ENCODE results near the gene RHOC. TPM values are rescaled to one million over a fixed set of nuclear protein-coding genes. Genes with fewer than 3 reads are reported as not detected.
"Not testable (repeated sequence)": the region's sequence is repeated elsewhere in the genome, so short reads cannot be mapped to it uniquely, and the experiment has no call there.

Gene RHOC
- total RNA-seq, 2 experiments from 2014 or later, result 34.2 to 34.7 TPM

DNA sequence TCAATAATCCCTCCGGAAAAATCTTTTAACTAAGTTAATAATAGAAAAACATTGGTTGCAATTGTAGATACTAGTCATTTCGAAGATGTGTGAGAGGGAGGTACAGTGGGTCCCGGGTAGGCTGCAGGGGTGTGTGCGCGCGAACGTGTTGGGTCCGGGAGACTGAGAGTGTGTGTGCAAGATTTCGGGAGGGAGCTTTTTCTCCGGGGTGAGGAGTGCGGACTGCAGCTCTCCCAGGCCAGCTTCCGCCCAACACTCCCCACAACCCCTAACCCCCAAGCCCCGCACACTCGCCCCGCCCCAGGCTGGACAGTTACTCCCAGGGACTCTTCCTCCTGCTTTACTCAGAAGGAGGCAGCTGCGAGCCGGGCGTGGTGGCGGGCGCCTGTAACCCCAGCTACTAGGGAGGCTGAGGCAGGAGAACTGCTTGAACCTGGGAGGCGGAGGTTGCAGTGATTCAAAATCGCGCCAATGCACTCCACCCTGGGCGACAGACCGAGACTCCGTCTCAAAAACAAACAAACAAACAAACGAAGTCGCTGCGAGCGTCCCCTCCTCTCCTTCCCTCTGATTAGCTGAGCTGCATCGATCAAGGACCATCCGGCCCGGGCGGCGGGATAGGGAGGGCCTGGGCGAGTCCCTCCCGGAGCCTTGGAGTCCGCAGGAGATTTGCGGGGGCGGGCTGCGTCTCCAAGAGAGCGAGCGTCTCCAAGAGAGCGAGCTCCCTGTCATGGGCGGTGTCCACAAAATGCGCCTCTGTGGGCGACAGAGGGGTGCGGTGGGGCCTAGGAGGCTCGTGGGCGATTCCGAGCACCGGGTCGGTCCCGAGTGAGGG lies 36.5 kb upstream of the RHOC start:
- DNase-seq (peak; percentile 7), ATAC-seq (no peak)
- Mint-ChIP-seq H3K4me3 (no peak overlapping the region), H3K9me3 (no peaks in the 10 kb centered on the region), H3K4me1 (ENCODE audit: low read depth) (no peaks in the 10 kb centered on the region), H3K27me3 (peaks cover 59% of the 10 kb centered on the region), H3K27ac (no peak overlapping the region), H3K36me3 (ENCODE audit: low read depth) (no peaks in the 10 kb centered on the region)
- TF ChIP-seq, protein P1, sequence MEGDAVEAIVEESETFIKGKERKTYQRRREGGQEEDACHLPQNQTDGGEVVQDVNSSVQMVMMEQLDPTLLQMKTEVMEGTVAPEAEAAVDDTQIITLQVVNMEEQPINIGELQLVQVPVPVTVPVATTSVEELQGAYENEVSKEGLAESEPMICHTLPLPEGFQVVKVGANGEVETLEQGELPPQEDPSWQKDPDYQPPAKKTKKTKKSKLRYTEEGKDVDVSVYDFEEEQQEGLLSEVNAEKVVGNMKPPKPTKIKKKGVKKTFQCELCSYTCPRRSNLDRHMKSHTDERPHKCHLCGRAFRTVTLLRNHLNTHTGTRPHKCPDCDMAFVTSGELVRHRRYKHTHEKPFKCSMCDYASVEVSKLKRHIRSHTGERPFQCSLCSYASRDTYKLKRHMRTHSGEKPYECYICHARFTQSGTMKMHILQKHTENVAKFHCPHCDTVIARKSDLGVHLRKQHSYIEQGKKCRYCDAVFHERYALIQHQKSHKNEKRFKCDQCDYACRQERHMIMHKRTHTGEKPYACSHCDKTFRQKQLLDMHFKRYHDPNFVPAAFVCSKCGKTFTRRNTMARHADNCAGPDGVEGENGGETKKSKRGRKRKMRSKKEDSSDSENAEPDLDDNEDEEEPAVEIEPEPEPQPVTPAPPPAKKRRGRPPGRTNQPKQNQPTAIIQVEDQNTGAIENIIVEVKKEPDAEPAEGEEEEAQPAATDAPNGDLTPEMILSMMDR (IDR thresholded peaks at IDR 0.05), result no peak
- intact Hi-C loops (cut with micrococcal nuclease), result no loop called here
- ChIA-PET POLR2A (interaction anchor here (1.0 kb wide), 1 partner anchor 11 kb away, joined by 4 read pairs; no protein-coding TSS in a partner anchor), CTCF (interaction anchor here (1.1 to 6.3 kb wide), 3 partner anchors 10 to 27 kb away, joined by 3 to 28 read pairs (median 4); a partner anchor contains a TSS)

DNA sequence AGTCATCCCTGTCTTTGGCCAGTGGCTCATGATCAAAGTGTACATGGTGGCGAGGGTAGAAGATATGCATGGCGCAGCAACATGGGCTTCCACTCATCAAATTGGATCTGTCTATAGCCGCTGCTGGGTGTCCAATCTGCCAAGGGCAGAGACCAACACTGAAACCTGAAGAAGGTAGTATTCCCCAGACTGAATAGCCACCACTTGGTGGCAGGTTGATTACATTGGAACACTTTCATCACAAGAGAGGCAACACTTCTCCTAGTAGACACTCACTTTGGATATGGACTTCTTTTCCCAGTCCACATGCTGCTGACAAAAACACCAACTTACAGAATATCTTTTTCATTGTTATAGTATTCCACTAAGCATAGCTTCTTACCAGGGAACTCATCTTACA lies 30.6 kb upstream of the RHOC start:
- Mint-ChIP-seq H3K4me3 (no peak overlapping the region), H3K27me3 (peaks cover 33% of the 10 kb centered on the region), H3K36me3 (ENCODE audit: low read depth) (no peaks in the 10 kb centered on the region), H3K27ac (no peak overlapping the region), H3K9me3 (no peaks in the 10 kb centered on the region), H3K4me1 (ENCODE audit: low read depth) (peaks cover 6% of the 10 kb centered on the region)
- DNase-seq (no peak), ATAC-seq (no peak)
- intact Hi-C loops (cut with micrococcal nuclease), result no loop called here
- TF ChIP-seq, protein P1 (IDR thresholded peaks at IDR 0.05), result no peak
- ChIA-PET POLR2A (no interaction called here), CTCF (interaction anchor here (1.6 kb wide), 1 partner anchor 19 kb away, joined by 5 read pairs; a partner anchor contains a TSS)

DNA sequence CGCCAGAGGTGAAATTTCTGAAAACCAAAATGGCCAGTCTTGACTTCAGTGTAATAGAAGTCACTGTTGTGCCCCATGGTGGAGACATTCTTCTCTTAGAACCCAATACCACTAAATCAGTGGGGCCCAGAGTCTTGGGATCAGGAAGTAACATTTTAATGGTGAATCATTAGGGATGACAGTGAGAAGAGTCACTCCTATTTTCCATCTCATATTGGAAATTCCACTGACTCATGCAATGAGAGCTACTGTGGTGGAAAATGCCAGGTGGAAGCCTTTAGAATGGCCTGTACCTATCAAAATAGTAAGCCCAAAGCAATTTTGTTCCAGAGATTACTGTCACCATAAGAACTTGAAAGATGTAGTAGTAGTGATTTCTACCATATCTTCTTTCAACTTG lies 28.8 kb upstream of the RHOC start:
- TF ChIP-seq, protein P1 (IDR thresholded peaks at IDR 0.05), result no peak
- CTCF ChIA-PET, result interaction anchor here (1.1 to 1.3 kb wide), 2 partner anchors 17 to 20 kb away, joined by 3 to 5 read pairs; a partner anchor contains a TSS
- no peaks in the 10 kb centered on the region for H3K36me3 Mint-ChIP-seq (ENCODE audit: low read depth)
- no peak overlapping the region for H3K4me3 Mint-ChIP-seq
- DNase-seq, result no peak
- ATAC-seq, result peak; percentile 67
- peaks cover 21% of the 10 kb centered on the region for H3K27me3 Mint-ChIP-seq
- no peak overlapping the region for H3K27ac Mint-ChIP-seq
- H3K9me3 Mint-ChIP-seq, result no peaks in the 10 kb centered on the region
- POLR2A ChIA-PET, result no interaction called here
- intact Hi-C loops (cut with micrococcal nuclease), result no loop called here
- H3K4me1 Mint-ChIP-seq (ENCODE audit: low read depth), result peaks cover 6% of the 10 kb centered on the region

DNA sequence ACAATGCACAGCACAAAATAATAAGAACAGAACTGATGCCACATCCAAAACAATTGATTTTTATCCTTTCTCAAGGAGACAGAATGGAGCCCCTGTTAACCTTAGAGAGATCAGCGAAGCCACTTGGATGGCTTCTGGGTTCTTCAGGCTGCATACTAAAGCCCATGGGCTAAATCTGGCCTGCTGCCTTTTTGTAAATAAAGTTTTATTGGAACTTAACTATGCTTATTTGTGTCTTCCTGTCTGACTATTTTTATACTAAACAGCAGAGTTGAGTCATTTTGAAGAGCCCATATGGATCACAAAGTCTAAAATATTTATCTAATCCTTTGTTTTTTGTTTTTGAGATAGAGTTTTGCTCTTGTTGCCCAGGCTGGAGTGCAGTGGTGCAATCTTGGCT lies 24.5 kb upstream of the RHOC start:
- intact Hi-C loops (cut with micrococcal nuclease), result no loop called here
- TF ChIP-seq, protein P1 (IDR thresholded peaks at IDR 0.05), result no peak
- DNase-seq, result no peak
- Mint-ChIP-seq H3K27ac (no peak overlapping the region), H3K36me3 (ENCODE audit: low read depth) (no peaks in the 10 kb centered on the region), H3K4me3 (no peak overlapping the region), H3K9me3 (no peaks in the 10 kb centered on the region), H3K27me3 (peaks cover 4% of the 10 kb centered on the region), H3K4me1 (ENCODE audit: low read depth) (peaks cover 5% of the 10 kb centered on the region)
- POLR2A ChIA-PET, result no interaction called here
- no peak for ATAC-seq
- CTCF ChIA-PET, result interaction anchor here (1.1 kb wide), 1 partner anchor 229 kb away, joined by 3 read pairs; no protein-coding TSS in a partner anchor

DNA sequence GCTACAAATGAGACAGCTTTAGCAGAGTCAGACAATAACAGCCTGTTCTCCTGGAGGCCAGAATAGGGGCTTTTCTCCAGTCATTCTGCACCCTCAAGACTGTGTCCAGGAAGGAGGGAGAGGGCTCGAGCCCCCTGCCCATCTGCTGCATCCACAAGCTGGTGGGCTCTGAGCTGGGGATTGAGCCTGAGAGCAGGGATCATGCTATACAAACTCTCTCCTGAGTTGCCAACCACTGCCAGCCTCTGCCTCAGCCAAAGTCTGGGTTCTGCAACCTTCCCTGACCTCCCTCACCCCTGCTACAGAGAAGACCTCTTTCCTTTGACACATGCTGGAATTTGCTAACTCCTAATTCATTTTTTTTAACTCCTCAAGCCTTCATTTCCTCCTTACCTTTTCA lies 23.0 kb upstream of the RHOC start:
- Mint-ChIP-seq H3K27ac (no peak overlapping the region), H3K4me1 (ENCODE audit: low read depth) (no peaks in the 10 kb centered on the region), H3K4me3 (no peak overlapping the region), H3K36me3 (ENCODE audit: low read depth) (no peaks in the 10 kb centered on the region), H3K27me3 (peaks cover 4% of the 10 kb centered on the region), H3K9me3 (no peaks in the 10 kb centered on the region)
- no peak for DNase-seq
- ChIA-PET POLR2A (no interaction called here), CTCF (interaction anchor here (1.1 to 2.0 kb wide), 4 partner anchors 9 to 74 kb away, joined by 5 to 8 read pairs (median 6); a partner anchor contains a TSS)
- ATAC-seq, result no peak
- TF ChIP-seq, protein P1 (IDR thresholded peaks at IDR 0.05), result no peak
- intact Hi-C loops (cut with micrococcal nuclease), result no loop called here

DNA sequence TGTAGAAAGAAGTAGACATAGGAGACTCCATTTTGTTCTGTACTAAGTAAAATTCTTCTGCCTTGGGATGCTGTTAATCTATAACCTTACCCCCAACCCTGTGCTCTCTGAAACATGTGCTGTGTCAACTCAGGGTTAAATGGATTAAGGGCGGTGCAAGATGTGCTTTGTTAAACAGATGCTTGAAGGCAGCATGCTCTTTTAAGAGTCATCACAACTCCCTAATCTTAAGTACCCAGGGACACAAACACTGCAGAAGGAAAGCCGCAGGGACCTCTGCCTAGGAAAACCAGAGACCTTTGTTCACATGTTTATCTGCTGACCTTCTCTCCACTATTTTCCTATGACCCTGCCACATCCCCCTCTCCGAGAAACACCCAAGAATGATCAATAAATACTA lies 22.1 kb upstream of the RHOC start:
- H3K9me3 Mint-ChIP-seq; ATAC-seq; intact Hi-C loops (cut with micrococcal nuclease); H3K36me3 Mint-ChIP-seq (ENCODE audit: low read depth); H3K4me3 Mint-ChIP-seq; H3K27me3 Mint-ChIP-seq; DNase-seq; H3K27ac Mint-ChIP-seq; H3K4me1 Mint-ChIP-seq (ENCODE audit: low read depth); POLR2A ChIA-PET: not testable (repeated sequence)
- CTCF ChIA-PET, result interaction anchor here (1.1 to 2.0 kb wide), 4 partner anchors 8 to 75 kb away, joined by 5 to 8 read pairs (median 6); a partner anchor contains a TSS

DNA sequence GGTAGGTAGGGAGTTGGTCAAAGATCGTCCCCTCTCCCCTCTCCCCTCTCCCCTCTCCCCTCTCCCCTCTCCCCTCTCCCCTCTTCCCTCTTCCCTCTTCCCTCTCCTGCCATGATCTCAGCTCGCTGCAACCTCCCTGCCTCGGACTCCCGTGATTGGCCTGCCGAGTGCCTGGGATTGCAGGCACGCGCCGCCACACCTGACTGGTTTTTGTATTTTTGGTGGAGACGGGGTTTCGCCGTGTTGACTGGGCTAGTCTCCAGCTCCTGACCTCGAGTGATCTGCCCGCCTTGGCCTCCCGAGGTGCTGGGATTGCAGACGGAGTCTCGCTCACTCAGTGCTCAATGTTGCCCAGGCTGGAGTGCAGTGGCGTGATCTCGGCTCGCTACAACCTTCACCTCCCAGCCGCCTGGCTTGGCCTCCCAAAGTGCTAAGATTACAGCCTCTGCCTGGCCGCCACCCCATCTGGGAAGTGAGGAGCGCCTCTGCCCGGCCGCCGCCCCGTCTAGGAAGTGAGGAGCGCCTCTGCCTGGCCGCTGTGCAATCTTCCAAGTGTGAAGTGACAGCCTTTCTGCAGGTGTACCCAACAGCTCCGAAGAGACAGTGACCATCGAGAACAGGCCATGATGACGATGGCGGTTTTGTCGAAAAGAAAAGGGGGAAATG lies 21.5 kb upstream of the RHOC start:
- ATAC-seq; DNase-seq; H3K4me3 Mint-ChIP-seq; H3K9me3 Mint-ChIP-seq; H3K36me3 Mint-ChIP-seq (ENCODE audit: low read depth); H3K4me1 Mint-ChIP-seq (ENCODE audit: low read depth); H3K27ac Mint-ChIP-seq; intact Hi-C loops (cut with micrococcal nuclease); CTCF ChIA-PET; POLR2A ChIA-PET; H3K27me3 Mint-ChIP-seq: not testable (repeated sequence)

All from activated CD8-positive, alpha-beta T cell treated with anti-CD3 and anti-CD28 coated beads for 36 hours (primary cell).